HFFc6 (cell line): ENCODE data around the gene LYPD8. TPM values are rescaled to one million over a fixed set of nuclear protein-coding genes. Genes with fewer than 3 reads are reported as not detected.

Source experiments
- DNase-seq: peaks from one replicate; pipeline ENCODE4 v3.0.0-alpha.2; 2018
- H3K27ac Mint-ChIP-seq: 2 replicates; pipeline ENCODE4 v1.8.0; 2020; ENCODE audit warnings: mild to moderate bottlenecking, mixed read lengths
- H3K27me3 Mint-ChIP-seq: 2 replicates; pipeline ENCODE4 v1.8.0; 2021; ENCODE audit warnings: mild to moderate bottlenecking, moderate library complexity, mixed read lengths; ENCODE audit not compliant: insufficient read depth
- H3K36me3 Mint-ChIP-seq: 2 replicates; pipeline ENCODE4 v1.8.0; 2021; ENCODE audit warnings: low read depth, mixed read lengths
- H3K4me1 Mint-ChIP-seq: 2 replicates; pipeline ENCODE4 v1.8.0; 2020; ENCODE audit warnings: low read depth, mixed read lengths
- H3K4me3 Mint-ChIP-seq: 2 replicates; pipeline ENCODE4 v1.8.0; 2020; ENCODE audit warnings: mild to moderate bottlenecking, moderate library complexity, mixed read lengths
- H3K9me3 Mint-ChIP-seq: 2 replicates; pipeline ENCODE4 v1.8.0; 2020; ENCODE audit warnings: mild to moderate bottlenecking, mixed read lengths
- total RNA-seq, 6 experiments: library from RNA; stranded (reverse); fragmentation: NEBNext Ultra II Directional; extraction: Animal tissue kit (Norgen Biotek cat#: 25700); gene quantifications; 2 replicates in 1 of 6; 3 replicates in 5 of 6; pipeline ENCODE4 v1.2.3, GENCODE V29; 2021
- TF ChIP-seq, protein P1 (sequence below): fragments of 200-600 bp; sonication (generic); IDR thresholded peaks from 2 replicates; pipeline ENCODE4 v1.5.0; 2021; ENCODE audit warnings: antibody characterized with exemption, mild to moderate bottlenecking

LYPD8 gene
- total RNA-seq, 6 experiments from 2014 or later, result 0.14 to 0.58 (median 0.25) TPM; not detected in 2

DNA sequence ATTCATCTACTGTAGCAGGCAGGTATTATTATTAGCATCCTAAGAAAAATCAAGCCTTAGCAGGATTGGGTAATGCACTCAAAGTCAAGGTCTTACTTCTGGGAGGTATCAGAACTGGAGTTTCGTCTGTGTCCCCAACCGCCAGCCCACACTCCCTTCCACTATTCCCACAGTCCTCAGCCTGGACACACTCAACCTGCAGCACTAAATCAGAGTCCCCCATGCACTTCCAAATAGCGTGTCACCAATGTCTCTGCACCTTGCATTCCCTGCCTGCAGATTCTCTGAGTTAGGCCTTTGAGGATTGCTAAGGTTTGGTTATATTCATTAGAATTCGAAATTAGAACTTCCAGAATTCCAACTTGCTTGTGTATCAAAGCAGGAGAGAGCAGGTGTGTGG is 3.9 kb downstream of the LYPD8 start:
- H3K27me3 Mint-ChIP-seq, result no peaks in the 10 kb centered on the region; the same call in 1 of the 2 replicates
- no peak for DNase-seq
- H3K4me3 Mint-ChIP-seq, result no peak overlapping the region
- TF ChIP-seq, protein P1, sequence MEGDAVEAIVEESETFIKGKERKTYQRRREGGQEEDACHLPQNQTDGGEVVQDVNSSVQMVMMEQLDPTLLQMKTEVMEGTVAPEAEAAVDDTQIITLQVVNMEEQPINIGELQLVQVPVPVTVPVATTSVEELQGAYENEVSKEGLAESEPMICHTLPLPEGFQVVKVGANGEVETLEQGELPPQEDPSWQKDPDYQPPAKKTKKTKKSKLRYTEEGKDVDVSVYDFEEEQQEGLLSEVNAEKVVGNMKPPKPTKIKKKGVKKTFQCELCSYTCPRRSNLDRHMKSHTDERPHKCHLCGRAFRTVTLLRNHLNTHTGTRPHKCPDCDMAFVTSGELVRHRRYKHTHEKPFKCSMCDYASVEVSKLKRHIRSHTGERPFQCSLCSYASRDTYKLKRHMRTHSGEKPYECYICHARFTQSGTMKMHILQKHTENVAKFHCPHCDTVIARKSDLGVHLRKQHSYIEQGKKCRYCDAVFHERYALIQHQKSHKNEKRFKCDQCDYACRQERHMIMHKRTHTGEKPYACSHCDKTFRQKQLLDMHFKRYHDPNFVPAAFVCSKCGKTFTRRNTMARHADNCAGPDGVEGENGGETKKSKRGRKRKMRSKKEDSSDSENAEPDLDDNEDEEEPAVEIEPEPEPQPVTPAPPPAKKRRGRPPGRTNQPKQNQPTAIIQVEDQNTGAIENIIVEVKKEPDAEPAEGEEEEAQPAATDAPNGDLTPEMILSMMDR, result no peak
- H3K27ac Mint-ChIP-seq, result no peak overlapping the region
- H3K4me1 Mint-ChIP-seq, result no peaks in the 10 kb centered on the region
- no peaks in the 10 kb centered on the region for H3K9me3 Mint-ChIP-seq
- H3K36me3 Mint-ChIP-seq, result no peaks in the 10 kb centered on the region

GRCh38 chr1:248751142-248751541 is 4.4 kb downstream of the LYPD8 start:
- H3K27ac Mint-ChIP-seq, result no peak overlapping the region
- H3K4me3 Mint-ChIP-seq, result no peak overlapping the region
- H3K4me1 Mint-ChIP-seq, result no peaks in the 10 kb centered on the region
- no peaks in the 10 kb centered on the region for H3K36me3 Mint-ChIP-seq
- no peak for DNase-seq
- TF ChIP-seq, protein P1, result no peak
- no peaks in the 10 kb centered on the region; the same call in 1 of the 2 replicates for H3K9me3 Mint-ChIP-seq
- no peaks in the 10 kb centered on the region; the same call in 1 of the 2 replicates for H3K27me3 Mint-ChIP-seq

DNA sequence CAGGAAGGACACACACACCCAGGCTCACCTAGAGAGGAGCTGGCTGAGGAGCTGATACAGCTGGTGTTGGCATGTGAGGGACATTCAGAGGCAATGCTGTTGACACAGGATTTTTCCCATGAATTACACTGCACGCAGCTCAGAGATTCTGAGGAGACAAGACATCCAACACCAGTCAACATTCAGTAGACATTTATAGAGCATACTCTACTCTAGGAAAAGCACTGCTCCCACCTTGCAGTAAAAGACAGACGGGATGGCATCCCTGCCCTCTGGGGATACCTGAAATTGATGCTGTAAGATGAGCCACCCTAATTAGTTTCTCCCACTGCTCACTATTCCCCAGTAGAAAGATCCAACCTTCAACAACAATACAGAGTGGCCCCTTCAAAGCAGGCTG is 5.1 kb downstream of the LYPD8 start:
- no peaks in the 10 kb centered on the region for H3K4me1 Mint-ChIP-seq

DNA sequence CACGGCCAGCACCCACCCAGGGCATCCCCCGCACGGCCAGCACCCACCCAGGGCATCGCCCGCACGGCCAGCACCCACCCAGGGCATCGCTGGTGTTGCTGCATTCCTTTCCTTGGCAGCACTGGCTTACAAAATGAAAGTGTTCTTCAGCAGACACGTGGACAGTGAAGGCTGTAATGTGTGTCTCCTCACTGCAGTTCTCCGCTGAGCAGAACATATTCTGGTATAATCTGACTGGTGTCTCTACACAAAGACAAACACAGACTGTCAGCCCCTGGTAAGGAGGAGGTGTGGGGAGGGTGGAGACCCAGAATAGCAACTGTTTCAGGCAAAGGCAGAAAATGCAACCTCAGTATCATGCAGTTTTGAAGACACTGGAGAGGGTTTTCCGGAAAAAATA is 7.3 kb downstream of the LYPD8 start:
- H3K9me3 Mint-ChIP-seq, result no peaks in the 10 kb centered on the region; the same call in 1 of the 2 replicates
- no peaks in the 10 kb centered on the region; the same call in 1 of the 2 replicates for H3K27me3 Mint-ChIP-seq

More for the DNA sequence above, 5.1 kb downstream of the LYPD8 start:
- no peak for DNase-seq
- TF ChIP-seq, protein P1, result no peak
- Mint-ChIP-seq H3K4me3 (no peak overlapping the region), H3K36me3 (no peaks in the 10 kb centered on the region), H3K27ac (no peak overlapping the region), H3K27me3 (no peaks in the 10 kb centered on the region), H3K9me3 (no peaks in the 10 kb centered on the region; the same call in 1 of the 2 replicates)

GRCh38 chr1:248740876-248741275 is 14.7 kb downstream of the LYPD8 start:
- no peak for DNase-seq
- no peaks in the 10 kb centered on the region; the same call in 1 of the 2 replicates for H3K27me3 Mint-ChIP-seq

More for the DNA sequence above, 7.3 kb downstream of the LYPD8 start:
- TF ChIP-seq, protein P1, result no peak
- Mint-ChIP-seq H3K4me3 (peak overlapping the region; percentile 62; the same call in 1 of the 2 replicates), H3K27ac (no peak overlapping the region), H3K36me3 (no peaks in the 10 kb centered on the region), H3K4me1 (no peaks in the 10 kb centered on the region)
- DNase-seq, result no peak

More at GRCh38 chr1:248740876-248741275, 14.7 kb downstream of the LYPD8 start:
- no peaks in the 10 kb centered on the region for H3K4me1 Mint-ChIP-seq
- H3K4me3 Mint-ChIP-seq, result no peak overlapping the region
- H3K9me3 Mint-ChIP-seq, result peaks cover 4% of the 10 kb centered on the region; the same call in 1 of the 2 replicates
- TF ChIP-seq, protein P1, result no peak
- H3K27ac Mint-ChIP-seq, result no peak overlapping the region
- no peaks in the 10 kb centered on the region for H3K36me3 Mint-ChIP-seq
